ENCODE results near the gene COX8A. TPM values are rescaled to one million over a fixed set of nuclear protein-coding genes. Genes with fewer than 3 reads are reported as not detected.

The COX8A gene
- total RNA-seq, 4 donors from 2014 or later, result 41.0 to 359 (median 139) TPM

- Histone ChIP-seq H3K4me3 (peak overlapping the region; percentile 1 to 34), H3K36me3 (no peaks in the 10 kb centered on the region), H3K27me3 (no peaks in the 10 kb centered on the region), H3K9me3 (no peaks in the 10 kb centered on the region), H3K4me1 (peaks cover 0 to 19% of the 10 kb centered on the region in 2 donors), H3K27ac (no peak overlapping the region)
- no peak for TF ChIP-seq CTCF (IDR thresholded peaks at IDR 0.05)
- no peak for TF ChIP-seq POLR2A (IDR thresholded peaks at IDR 0.05)
- DNase-seq, result peak; percentile 56 to 69
- intact Hi-C loops (cut with DNase I; ENCODE audit: low total_unique reads), result loop anchor here (5.0 kb wide), 1 partner anchor 153 kb away; no protein-coding TSS in a partner anchor
These were observed 25.1 kb downstream of the COX8A start for GRCh38 chr11:63999349-64000025.

GRCh38 chr11:64000026-64000739 lies 25.8 kb downstream of the COX8A start:
- peak in 1 of 2 donors; percentile 24 for TF ChIP-seq POLR2A (IDR thresholded peaks at IDR 0.05)
- TF ChIP-seq CTCF (IDR thresholded peaks at IDR 0.05), result peak; percentile 71 to 98 (median 90)
- intact Hi-C loops (cut with DNase I; ENCODE audit: low total_unique reads), result loop anchor here (5.0 kb wide), 1 partner anchor 152 kb away; no protein-coding TSS in a partner anchor
- Histone ChIP-seq H3K27me3 (no peaks in the 10 kb centered on the region), H3K4me3 (peak overlapping the region; percentile 1 to 34), H3K27ac (peak overlapping the region in 1 of 2 donors; percentile 19), H3K4me1 (peaks cover 0 to 19% of the 10 kb centered on the region in 2 donors), H3K9me3 (no peaks in the 10 kb centered on the region), H3K36me3 (no peaks in the 10 kb centered on the region)
- DNase-seq, result peak; percentile 55 to 74

GRCh38 chr11:64000740-64001483 lies 26.5 kb downstream of the COX8A start:
- intact Hi-C loops (cut with DNase I; ENCODE audit: low total_unique reads), result loop anchor here (5.0 kb wide), 1 partner anchor 151 kb away; no protein-coding TSS in a partner anchor
- H3K4me3 ChIP-seq, result peak overlapping the region in 1 of 2 donors; percentile 34
- TF ChIP-seq CTCF (IDR thresholded peaks at IDR 0.05), result no peak
- TF ChIP-seq POLR2A (IDR thresholded peaks at IDR 0.05), result no peak
- H3K36me3 ChIP-seq, result no peaks in the 10 kb centered on the region
- H3K27ac ChIP-seq, result peak overlapping the region in 1 of 2 donors; percentile 19
- DNase-seq, result no peak
- no peaks in the 10 kb centered on the region for H3K9me3 ChIP-seq
- H3K4me1 ChIP-seq, result peaks cover 0 to 19% of the 10 kb centered on the region in 2 donors
- no peaks in the 10 kb centered on the region for H3K27me3 ChIP-seq

- intact Hi-C loops (cut with DNase I; ENCODE audit: low total_unique reads), result loop anchor here (5.0 kb wide), 1 partner anchor 151 kb away; no protein-coding TSS in a partner anchor
- Histone ChIP-seq H3K9me3 (no peaks in the 10 kb centered on the region), H3K27ac (peak overlapping the region in 1 of 2 donors; percentile 5), H3K4me1 (peaks cover 0 to 19% of the 10 kb centered on the region in 2 donors), H3K36me3 (no peaks in the 10 kb centered on the region), H3K27me3 (no peaks in the 10 kb centered on the region), H3K4me3 (no peak overlapping the region)
- no peak for TF ChIP-seq POLR2A (IDR thresholded peaks at IDR 0.05)
- TF ChIP-seq CTCF (IDR thresholded peaks at IDR 0.05), result no peak
- peak in 1 of 2 donors; percentile 49 for DNase-seq
These were observed 27.3 kb downstream of the COX8A start for GRCh38 chr11:64001484-64002420.

Data from uterus (tissue), 4 donors.